Mononuclear cell (primary cell): Measurements from ENCODE around the gene ACTRT2. TPM values are rescaled to one million over a fixed set of nuclear protein-coding genes. Genes with fewer than 3 reads are reported as not detected.

Experiments used
- H3K27me3 ChIP-seq: 2 replicates; pipeline ENCODE4 v1.6.0; 2011; ENCODE audit warnings: low read length, control low read depth; ENCODE audit not compliant: insufficient read depth
- H3K4me1 ChIP-seq: 2 replicates; pipeline ENCODE4 v1.5.1; 2011; ENCODE audit warnings: mild to moderate bottlenecking, low read length, control low read depth; ENCODE audit not compliant: insufficient read depth
- H3K4me3 ChIP-seq: 2 replicates; pipeline ENCODE4 v1.5.1; 2011; ENCODE audit warnings: mild to moderate bottlenecking, low read length, moderate library complexity
- H3K9me3 ChIP-seq: 2 replicates; pipeline ENCODE4 v1.5.1; 2011; ENCODE audit warnings: low read depth, mild to moderate bottlenecking, control low read depth, low read length
- total RNA-seq: library from RNA; depleted of rRNA; stranded (reverse); fragments of >200 nt; gene quantifications from one replicate; pipeline ENCODE4 v1.2.3, GENCODE V29; 2012

Gene ACTRT2
- total RNA-seq, 1 donor = not detected

DNA sequence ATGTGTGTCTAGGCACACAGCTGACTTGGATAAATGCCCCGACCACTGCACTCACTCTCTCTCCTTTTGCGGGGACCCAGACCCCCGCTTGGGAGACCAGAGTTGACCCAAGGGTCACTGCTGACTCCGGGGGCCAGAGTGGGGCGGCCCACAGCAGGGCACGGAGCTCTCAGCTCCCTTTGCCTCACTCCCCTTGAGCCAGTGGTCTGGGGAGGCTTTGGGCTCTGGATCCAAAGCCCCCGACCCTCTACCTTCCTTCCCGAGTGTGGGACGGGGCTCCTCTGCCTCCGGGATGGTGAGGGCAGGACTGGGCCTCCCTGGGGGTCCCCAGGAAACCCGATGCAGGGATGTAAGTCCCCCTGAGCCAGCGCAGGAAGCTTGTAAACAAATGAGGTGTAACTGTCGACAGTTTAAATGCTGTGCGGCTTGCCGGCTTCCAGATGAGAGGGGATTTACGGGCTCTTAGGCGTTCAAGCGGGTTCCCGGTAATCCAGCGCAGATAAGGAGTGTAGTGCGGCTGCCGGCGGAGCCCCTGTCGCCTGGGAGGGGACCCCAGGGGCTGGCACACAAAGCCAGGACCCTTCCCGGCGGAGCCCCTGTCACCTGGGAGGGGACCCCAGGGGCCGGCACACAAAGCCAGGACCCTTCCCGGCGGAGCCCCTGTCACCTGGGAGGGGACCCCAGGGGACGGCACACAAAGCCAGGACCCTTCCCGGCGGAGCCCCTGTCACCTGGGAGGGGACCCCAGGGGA, 7.4 kb downstream of the ACTRT2 start:
- Histone ChIP-seq H3K4me1 (peaks cover 2% of the 10 kb centered on the region), H3K4me3 (no peak overlapping the region), H3K27me3 (no peaks in the 10 kb centered on the region), H3K9me3 (no peaks in the 10 kb centered on the region)

DNA sequence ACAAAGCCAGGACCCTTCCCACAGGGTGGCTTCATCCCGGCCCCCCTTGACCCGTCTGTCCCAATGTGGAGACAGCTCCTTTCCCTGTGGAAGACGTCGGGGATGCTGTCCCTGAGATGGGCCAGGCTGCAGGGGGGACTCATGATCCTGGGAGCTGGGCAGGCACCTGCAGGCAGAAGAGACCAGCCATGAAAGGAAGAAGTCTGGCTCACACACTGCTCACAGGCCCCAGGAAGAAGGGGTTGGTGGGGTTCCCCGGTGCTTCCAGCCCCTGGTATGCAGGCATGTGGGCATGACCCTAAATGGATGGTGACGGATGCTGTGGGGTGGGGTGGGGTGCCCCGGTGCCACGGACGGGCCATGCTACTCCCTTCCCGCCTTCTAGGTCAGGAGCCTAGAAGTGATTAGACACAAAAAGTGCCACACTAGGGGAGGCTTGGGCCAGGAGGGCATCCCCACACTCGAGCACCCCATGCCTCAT, 8.3 kb downstream of the ACTRT2 start:
- Histone ChIP-seq H3K4me3 (no peak overlapping the region), H3K9me3 (no peaks in the 10 kb centered on the region), H3K4me1 (peaks cover 3% of the 10 kb centered on the region), H3K27me3 (no peaks in the 10 kb centered on the region)

DNA sequence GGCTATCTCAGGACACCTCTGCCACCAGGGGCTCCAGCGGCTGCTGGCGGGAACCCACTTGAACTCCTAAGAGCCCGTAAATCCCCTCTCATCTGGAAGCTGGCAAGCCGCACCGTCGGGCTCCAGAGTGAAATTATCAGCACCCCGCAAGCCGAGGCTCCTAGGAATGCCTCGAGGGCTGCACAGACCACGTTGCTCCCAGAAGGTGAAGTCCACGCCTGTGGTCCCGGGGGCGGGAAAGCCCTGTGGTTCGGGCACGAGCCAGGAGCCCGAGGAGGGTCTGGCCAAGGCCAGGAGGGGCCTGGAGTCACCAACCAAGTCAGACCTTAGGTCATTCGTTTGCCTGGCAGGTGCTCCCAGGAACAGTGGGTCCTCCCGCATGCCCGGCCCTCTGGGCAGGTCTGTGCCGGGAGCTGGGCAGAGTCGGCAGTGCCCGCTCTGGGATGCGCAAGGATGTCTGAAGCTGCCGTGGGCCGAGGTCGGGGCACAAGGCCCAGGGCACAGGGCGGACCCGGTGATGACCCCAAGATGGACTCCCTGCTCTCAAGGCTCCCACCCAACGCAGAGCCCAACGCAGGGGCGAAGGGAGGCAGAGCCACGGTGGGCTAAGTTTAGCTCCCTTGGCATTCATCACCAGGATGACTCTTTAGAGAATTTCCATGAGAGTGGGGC, 8.9 kb downstream of the ACTRT2 start:
- Histone ChIP-seq H3K9me3 (no peaks in the 10 kb centered on the region), H3K4me1 (peaks cover 3% of the 10 kb centered on the region), H3K4me3 (no peak overlapping the region), H3K27me3 (no peaks in the 10 kb centered on the region)

DNA sequence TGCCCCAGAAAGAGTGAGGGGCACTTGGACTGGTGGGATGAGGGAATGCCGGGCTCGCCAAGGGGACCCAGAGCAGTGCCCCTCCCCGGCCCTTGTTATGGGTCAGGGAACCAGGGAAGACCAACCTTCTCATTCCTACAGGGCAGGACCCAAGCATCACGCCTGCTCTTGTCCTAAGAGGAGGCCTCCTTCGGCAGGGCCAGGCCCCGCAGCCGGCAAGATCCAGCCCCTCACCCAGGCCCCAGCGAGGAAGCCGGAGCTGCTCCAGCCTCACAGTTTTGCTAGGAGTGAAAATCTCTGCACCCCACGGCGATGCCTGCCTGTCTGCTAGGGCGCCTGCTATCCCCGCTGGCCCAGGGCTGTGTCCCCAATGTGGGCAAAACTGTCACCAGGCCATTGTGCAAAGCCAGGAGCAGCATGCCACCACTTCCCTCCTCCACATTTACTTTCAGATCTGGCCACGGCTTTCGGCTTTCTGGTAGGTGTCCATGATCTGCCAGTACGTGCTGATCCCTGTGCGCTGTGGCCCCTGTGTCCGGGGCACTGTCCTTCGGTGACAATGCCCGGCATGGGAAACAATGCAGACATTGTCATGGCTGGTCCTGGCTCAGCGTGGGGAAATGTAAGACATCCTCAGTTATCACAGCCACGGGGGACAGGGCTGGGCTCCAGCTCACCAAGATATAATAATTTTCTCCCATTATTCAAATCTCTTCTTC, 9.6 kb downstream of the ACTRT2 start:
- peaks cover 3% of the 10 kb centered on the region for H3K4me1 ChIP-seq
- no peaks in the 10 kb centered on the region for H3K9me3 ChIP-seq
- H3K4me3 ChIP-seq = no peak overlapping the region
- no peaks in the 10 kb centered on the region for H3K27me3 ChIP-seq

DNA sequence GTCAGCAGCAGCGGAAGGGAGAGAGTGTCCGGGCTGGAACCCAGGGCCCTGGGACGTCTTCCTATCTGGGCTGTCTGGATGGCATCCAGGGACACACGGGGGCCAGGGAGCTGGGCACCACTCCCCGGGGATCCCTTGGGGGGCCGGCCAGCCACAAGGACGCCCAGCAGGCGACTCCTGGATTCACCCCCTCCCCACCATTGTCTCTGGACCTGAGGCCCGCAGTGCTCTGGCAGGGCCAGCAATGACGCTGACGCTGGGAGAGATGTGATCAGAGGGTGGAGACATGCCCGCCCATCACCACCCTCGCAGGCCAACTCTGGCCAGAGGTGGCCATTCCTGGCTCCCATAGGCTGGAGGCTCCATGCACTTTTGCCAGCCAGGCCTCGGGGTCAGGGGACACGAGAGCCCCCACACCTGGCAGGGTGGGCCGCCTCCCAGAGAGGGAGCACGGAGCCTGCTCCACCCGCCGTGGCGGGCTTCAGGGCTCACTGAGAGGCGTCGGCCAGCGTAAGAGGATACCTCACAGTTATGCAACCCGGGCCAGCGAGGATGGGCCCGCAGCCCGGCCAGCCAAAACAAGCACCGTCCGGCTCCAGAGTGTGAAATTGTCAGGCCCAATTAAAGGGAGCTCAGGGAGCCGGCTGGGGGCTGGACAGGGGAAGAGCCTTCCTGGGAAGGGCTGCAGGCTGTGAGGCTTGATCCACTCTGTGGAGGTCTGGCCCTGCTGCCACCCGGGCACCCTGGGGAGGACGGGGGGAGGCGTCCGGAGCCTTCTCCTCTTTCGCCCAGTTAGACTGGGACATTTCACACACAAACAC, 10.3 kb downstream of the ACTRT2 start:
- H3K9me3 ChIP-seq = no peaks in the 10 kb centered on the region
- peaks cover 3% of the 10 kb centered on the region for H3K4me1 ChIP-seq
- no peaks in the 10 kb centered on the region for H3K27me3 ChIP-seq
- no peak overlapping the region for H3K4me3 ChIP-seq

DNA sequence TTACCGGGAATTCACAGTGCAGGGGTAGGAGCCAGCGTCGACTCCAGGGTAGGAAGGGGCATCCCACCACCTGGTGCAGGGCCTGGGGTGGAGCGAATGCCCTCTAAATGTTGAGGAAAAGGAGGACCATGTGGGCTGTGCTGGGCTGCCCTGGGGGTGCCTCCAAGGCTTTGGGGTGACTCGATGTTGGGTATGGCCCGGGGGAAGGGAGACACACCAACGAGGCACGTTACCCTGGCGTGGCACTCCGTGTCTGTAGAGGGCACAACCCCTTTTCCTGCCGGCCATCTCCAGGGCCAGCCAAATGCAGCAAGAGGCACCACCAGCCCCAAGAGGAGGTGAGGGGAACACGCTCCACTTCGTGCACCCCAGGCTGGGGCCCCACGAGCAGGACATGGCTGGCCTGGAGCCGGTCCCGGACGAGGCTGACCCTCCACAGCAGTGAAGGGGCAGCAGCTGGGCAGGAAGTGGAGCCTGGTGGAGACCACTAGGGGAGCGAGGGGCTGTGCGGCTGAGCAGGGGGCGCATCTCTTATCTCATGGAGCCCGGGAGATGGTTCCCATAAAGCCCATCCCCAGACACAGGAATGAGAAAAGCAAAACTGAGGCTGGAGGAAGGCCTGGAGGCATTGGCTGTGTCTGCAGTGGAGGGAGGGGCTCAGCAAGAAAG, 11.2 kb downstream of the ACTRT2 start:
- Histone ChIP-seq H3K4me1 (peaks cover 3% of the 10 kb centered on the region), H3K9me3 (no peaks in the 10 kb centered on the region), H3K27me3 (no peaks in the 10 kb centered on the region), H3K4me3 (no peak overlapping the region)

DNA sequence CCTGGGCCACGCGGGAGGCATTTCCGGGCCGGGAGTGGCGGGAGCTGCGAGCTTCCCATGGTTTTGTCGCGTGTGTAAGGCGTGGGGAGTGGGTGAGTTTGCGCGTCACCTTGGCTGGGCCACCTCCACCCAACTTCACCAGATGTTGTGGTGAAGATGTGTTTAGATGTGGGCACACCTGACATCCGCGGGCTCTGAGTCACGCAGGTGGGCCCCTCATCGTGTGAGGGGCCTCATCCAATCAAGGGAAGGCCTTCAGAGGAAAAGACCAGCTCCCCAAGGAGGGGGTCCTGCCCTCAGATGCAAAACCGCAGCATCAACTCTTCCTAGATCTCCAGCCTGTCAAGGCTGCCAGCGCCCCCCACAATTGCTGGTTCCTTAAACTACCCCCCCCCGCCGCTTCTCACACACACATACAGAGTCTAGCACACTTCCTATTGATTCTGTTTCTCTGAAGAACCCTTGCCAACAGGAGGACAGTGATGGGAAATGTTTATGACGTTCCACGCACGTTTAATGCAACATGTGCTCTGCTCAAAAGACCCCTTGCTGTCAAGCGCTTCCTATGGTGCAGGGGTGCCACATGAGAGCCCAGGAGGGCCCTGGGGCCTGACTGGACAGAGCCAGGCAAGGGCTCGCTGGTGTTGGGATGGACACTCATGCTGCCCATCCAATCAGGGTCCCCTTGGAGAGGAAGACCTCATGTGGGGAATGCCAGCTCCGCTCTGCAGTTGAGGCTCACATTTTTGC, 11.9 kb downstream of the ACTRT2 start:
- Histone ChIP-seq H3K9me3 (no peaks in the 10 kb centered on the region), H3K27me3 (no peaks in the 10 kb centered on the region), H3K4me3 (no peak overlapping the region), H3K4me1 (peaks cover 3% of the 10 kb centered on the region)

DNA sequence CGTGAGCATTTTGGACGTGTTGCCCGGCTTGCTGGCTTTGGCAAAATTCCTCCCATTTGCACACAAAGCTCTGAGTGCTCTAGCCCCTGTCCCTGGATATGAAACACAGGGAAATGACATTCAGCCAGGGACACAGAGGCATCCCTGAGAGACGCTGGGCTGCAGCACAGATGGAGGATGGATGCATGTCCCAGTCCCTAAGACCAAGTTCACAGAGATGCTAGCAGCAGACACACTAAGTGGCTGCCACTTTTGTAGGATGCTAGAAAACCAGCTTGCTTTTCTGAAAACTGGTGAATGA, 12.5 kb downstream of the ACTRT2 start:
- no peak overlapping the region for H3K4me3 ChIP-seq
- peaks cover 3% of the 10 kb centered on the region for H3K4me1 ChIP-seq
- H3K9me3 ChIP-seq = no peaks in the 10 kb centered on the region
- H3K27me3 ChIP-seq = no peaks in the 10 kb centered on the region

DNA sequence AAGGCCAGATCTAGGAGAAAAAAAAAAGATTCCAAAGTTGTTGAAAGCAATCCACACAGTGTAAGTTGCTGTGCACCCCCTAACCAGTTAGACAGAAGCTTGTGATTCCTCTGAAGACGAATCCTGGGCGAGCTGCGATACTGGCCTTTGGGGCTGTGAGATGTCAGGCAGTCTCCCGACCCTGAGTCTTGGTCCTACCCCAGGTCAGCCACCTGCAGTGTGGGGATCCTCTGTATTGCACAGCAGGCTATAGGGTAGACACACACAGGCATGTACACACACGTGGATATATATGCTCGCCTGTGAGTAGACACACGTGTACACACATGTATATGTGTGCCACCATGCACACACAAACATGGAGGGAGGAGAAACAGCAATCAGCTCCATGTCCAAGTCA, 12.9 kb downstream of the ACTRT2 start:
- Histone ChIP-seq H3K27me3 (no peaks in the 10 kb centered on the region), H3K9me3 (no peaks in the 10 kb centered on the region), H3K4me3 (no peak overlapping the region), H3K4me1 (peaks cover 3% of the 10 kb centered on the region)

DNA sequence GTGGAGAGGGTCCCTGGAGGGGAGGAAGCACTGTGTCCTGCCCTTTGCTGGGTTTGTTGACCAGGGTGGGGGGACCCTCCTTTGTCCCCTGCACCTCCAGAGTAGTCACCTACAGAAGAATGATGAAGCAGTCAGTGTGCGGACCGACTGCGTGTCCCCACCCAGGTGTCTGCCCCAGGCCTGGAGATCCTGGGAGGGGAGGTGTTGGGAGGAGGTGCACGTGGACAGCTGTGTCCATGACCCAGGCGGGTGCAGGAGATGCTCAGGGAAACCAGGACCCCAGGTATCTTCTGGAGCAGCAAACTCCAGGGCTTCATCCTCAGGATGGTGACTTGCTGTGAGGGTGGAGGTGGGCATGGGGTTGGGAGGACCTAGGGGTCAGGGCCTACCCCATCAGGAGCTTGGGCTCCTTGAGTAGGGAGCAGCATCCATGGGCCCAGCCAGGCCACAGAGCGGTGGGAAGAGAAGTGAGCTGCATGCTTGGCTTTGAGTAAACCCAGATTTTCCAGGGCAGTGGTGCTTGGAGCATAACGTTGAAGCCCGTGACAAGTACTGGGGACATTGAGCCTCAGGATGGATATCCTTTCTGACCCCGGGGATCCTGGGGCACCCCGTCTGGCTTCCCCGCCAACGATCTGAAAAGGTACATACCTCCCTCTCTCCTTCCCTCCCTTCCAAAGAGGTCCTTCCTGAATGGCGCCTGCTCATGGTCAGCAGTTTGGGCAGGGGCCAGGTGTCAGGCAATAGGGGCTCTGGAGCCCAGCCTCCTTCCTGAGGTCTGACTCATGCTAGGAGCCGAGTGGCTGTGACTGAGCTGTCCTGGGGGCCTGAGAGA, 13.7 kb downstream of the ACTRT2 start:
- Histone ChIP-seq H3K27me3 (no peaks in the 10 kb centered on the region), H3K4me3 (no peak overlapping the region), H3K9me3 (no peaks in the 10 kb centered on the region)

DNA sequence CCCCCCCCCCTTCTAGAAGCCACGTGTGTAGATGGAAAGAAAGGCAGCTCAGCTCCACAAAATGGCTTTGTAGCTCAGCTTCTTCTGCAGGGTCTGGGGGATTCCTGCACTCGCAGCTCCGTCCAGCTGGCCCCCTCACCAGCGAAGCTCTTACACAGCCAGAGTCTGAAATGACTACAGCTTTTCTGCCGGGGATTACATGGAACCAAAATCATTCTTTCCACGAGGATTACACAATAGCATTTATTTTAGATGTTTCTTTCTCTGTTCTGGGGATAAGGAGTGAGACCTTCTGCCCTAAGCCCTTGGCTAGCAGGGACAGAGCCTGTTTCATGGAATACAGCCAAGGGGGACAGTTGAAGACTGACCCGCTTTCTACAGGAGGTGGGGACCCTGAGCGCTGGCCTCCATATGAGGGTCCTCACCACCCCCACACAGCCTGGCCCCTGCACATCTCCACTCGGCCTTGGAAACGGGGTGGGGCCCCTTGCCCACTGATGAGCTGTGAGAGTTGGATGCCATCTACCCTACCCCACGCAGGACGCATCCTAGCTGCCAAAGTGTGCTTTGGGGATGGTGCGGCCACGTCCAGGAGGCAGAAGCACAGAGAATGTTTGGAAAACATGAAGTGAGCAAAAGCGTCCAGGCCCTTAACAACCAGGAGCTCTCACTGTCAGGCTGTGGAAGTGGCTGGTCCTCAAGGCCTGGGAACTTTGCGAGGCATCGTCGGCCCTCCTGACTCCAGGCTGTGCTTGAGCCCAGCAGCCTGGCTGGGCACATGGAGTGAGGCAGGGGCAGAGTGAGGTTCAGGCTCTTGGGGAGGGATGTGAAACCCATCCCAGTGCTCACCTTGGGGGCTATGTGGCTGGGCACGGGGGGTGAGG, 14.5 kb downstream of the ACTRT2 start:
- H3K27me3 ChIP-seq = no peaks in the 10 kb centered on the region

More for the DNA sequence above, 13.7 kb downstream of the ACTRT2 start:
- peaks cover 3% of the 10 kb centered on the region for H3K4me1 ChIP-seq

DNA sequence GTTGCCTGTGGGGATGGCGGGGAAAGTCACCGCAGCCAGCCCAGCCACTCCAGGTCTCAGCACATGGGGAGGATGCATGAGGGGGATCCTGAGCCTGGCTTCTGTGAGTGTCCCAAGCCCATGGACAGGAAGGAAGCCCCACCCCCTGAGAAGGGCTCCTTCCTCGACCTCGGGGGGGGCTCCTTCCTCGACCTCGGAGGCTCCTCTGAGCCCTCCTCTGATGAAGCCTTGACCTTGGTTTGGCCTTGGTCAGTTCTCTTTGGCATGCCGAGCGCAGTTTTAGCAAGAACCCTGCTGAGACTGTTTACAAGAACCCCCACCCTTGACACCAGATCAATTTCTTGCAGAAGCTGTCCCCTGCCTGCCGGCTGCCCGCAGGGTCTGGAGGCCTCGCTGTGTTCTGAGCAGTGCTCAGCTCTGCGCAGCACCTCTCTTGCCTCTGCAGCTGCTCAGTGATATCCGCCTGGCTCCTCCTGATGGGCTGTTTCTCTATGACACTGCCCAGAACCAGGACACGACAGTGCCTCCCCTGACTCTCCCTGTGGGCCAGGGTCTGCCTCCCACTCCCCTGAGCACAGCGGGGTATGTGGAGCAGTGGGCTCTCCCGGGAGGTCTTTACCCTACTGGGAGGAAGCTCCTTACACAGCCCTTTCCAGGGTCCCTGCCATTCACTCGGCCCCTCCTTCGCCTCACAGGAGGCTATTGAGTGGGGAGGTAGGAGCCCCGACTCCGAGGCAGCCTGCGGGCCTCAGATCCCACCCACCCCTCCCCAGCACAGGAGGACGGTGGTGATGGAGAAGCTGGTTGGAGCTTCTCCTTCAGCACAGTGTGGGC, 15.4 kb downstream of the ACTRT2 start:
- H3K4me3 ChIP-seq = no peak overlapping the region
- no peaks in the 10 kb centered on the region for H3K27me3 ChIP-seq
- H3K4me1 ChIP-seq = peaks cover 3% of the 10 kb centered on the region
- no peaks in the 10 kb centered on the region for H3K9me3 ChIP-seq

More for the DNA sequence above, 14.5 kb downstream of the ACTRT2 start:
- peaks cover 3% of the 10 kb centered on the region for H3K4me1 ChIP-seq
- H3K9me3 ChIP-seq = no peaks in the 10 kb centered on the region
- no peak overlapping the region for H3K4me3 ChIP-seq
